T-helper 2 cell treated with Interferon-gamma antibody and Interleukin-4, amounts not matched to agents 100 ng/mL and 5 ng/mL, for 36 hours (primary cell): ENCODE data around the gene SP140L. TPM values are rescaled to one million over a fixed set of nuclear protein-coding genes. Genes with fewer than 3 reads are reported as not detected.

Source experiments
- intact Hi-C: fragments of 100-400 bp; cut with micrococcal nuclease; formaldehyde crosslinking; loops from one replicate; pipeline ENCODE4 v1.15.1; 2023
- total RNA-seq: library from RNA; stranded (reverse); gene quantifications from 2 replicates; pipeline ENCODE4 v1.2.3, GENCODE V29; 2022

SP140L gene
- total RNA-seq, 1 donor from 2014 or later: 120 TPM

- intact Hi-C loops: loop anchor here (5.0 to 10.0 kb wide), 4 partner anchors 33 to 345 kb away; partner anchors contain the start of genes SP100 and SP140
Measured at GRCh38 chr2:230449901-230450467, 123.0 kb downstream of the SP140L start.

GRCh38 chr2:230453006-230453405 lies 126.0 kb downstream of the SP140L start:
- intact Hi-C loops: loop anchor here (5.0 to 10.0 kb wide), 2 partner anchors 36 to 342 kb away; partner anchors contain the start of gene SP100

Other genes with a start within 250 kb of the SP140L start
- 129 and 131 TPM in 2 replicates for gene SP110, start 107.2 kb upstream of the SP140L start, total RNA-seq
- gene SP140, start 101.5 kb upstream of the SP140L start, total RNA-seq: 117 and 120 TPM in 2 replicates
- 273 and 282 TPM in 2 replicates for gene SP100, start 89.0 kb downstream of the SP140L start, total RNA-seq